SK-N-SH (cell line): ENCODE data around the gene EFHD2.

ENCODE experiments used
- FOXJ3 ChIP-seq: sonication (generic); formaldehyde crosslinking; IDR thresholded peaks from 2 replicates; pipeline ENCODE4 v1.5.1; 2020; ENCODE audit warnings: mild to moderate bottlenecking, missing genetic modification reagents
- MXI1 ChIP-seq: IDR thresholded peaks from 2 replicates; pipeline ENCODE4 v1.6.1; 2012; ENCODE audit warnings: mild to moderate bottlenecking, low read depth, low read length, improper control_type of control experiment

DNA sequence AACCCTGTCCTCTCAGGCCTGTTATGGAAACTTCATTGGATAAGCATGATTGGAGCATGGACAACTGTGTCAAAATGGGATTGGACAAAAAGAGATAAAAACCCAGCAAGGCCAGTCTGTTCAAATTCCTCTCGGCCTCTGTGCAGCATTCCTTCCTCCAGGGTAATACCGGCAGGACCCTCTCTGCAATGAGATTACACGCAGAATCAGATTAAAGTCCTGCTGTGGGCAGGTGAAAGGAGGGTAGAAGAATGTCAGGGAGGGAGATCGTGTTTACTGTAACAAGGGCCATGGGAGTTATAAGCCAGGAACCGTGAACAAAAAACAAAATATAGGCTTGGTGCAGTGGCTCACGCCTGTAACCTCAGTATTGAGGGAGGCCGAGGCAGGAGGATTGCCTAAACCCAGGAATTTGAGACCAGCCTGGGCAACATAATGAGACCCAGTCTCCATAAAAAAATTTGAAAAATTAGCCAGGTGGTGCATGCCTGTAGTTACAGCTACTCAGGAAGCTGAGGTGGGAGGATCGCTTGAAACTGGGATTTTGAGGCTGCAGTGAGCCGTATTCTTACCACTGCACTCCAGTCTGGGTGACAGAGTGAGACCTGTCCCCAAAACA lies 5.6 kb upstream of the EFHD2 start:
- TF ChIP-seq FOXJ3 (no peak), MXI1 (no peak)
